ENCODE data around the gene PPP1R14B. TPM values are rescaled to one million over a fixed set of nuclear protein-coding genes. Genes with fewer than 3 reads are reported as not detected.

Gene PPP1R14B
- total and polyA plus RNA-seq, 2 of the 13 experiments (the other 11 are each of a cell fraction or from before 2014, with no cell fraction given): 110 to 148 TPM

DNA sequence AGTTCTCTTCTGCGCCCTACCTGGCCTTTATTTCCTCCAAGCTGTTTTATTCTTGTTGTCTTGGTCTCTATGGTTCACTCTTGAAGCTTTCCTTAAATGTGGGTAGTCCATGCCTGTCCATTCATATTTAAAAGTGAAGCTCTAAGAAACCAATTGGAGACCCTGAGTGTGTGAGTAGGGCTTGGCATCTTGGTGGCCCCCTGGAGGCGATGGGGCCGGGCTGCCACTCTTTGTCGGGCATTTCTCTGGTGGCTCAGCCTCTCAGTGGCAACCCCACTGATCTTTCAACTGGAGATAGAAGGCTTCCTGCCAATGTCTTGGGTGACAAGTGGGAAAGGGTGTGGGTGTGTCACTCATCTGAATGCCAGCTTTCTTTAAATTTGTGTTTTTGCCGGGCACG is 29.9 kb downstream of the PPP1R14B start (continued):
- TF ChIP-seq, protein P1, sequence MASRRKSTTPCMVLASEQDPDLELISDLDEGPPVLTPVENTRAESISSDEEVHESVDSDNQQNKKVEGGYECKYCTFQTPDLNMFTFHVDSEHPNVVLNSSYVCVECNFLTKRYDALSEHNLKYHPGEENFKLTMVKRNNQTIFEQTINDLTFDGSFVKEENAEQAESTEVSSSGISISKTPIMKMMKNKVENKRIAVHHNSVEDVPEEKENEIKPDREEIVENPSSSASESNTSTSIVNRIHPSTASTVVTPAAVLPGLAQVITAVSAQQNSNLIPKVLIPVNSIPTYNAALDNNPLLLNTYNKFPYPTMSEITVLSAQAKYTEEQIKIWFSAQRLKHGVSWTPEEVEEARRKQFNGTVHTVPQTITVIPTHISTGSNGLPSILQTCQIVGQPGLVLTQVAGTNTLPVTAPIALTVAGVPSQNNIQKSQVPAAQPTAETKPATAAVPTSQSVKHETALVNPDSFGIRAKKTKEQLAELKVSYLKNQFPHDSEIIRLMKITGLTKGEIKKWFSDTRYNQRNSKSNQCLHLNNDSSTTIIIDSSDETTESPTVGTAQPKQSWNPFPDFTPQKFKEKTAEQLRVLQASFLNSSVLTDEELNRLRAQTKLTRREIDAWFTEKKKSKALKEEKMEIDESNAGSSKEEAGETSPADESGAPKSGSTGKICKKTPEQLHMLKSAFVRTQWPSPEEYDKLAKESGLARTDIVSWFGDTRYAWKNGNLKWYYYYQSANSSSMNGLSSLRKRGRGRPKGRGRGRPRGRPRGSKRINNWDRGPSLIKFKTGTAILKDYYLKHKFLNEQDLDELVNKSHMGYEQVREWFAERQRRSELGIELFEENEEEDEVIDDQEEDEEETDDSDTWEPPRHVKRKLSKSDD (CRISPR knock-in tag; IDR thresholded peaks at IDR 0.05; ENCODE audit: low read depth): no peak
- TF ChIP-seq, protein P2, sequence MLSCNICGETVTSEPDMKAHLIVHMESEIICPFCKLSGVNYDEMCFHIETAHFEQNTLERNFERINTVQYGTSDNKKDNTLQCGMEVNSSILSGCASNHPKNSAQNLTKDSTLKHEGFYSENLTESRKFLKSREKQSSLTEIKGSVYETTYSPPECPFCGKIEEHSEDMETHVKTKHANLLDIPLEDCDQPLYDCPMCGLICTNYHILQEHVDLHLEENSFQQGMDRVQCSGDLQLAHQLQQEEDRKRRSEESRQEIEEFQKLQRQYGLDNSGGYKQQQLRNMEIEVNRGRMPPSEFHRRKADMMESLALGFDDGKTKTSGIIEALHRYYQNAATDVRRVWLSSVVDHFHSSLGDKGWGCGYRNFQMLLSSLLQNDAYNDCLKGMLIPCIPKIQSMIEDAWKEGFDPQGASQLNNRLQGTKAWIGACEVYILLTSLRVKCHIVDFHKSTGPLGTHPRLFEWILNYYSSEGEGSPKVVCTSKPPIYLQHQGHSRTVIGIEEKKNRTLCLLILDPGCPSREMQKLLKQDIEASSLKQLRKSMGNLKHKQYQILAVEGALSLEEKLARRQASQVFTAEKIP (CRISPR knock-in tag; IDR thresholded peaks at IDR 0.05; ENCODE audit: borderline replicate concordance): no peak
- TF ChIP-seq, protein P3, sequence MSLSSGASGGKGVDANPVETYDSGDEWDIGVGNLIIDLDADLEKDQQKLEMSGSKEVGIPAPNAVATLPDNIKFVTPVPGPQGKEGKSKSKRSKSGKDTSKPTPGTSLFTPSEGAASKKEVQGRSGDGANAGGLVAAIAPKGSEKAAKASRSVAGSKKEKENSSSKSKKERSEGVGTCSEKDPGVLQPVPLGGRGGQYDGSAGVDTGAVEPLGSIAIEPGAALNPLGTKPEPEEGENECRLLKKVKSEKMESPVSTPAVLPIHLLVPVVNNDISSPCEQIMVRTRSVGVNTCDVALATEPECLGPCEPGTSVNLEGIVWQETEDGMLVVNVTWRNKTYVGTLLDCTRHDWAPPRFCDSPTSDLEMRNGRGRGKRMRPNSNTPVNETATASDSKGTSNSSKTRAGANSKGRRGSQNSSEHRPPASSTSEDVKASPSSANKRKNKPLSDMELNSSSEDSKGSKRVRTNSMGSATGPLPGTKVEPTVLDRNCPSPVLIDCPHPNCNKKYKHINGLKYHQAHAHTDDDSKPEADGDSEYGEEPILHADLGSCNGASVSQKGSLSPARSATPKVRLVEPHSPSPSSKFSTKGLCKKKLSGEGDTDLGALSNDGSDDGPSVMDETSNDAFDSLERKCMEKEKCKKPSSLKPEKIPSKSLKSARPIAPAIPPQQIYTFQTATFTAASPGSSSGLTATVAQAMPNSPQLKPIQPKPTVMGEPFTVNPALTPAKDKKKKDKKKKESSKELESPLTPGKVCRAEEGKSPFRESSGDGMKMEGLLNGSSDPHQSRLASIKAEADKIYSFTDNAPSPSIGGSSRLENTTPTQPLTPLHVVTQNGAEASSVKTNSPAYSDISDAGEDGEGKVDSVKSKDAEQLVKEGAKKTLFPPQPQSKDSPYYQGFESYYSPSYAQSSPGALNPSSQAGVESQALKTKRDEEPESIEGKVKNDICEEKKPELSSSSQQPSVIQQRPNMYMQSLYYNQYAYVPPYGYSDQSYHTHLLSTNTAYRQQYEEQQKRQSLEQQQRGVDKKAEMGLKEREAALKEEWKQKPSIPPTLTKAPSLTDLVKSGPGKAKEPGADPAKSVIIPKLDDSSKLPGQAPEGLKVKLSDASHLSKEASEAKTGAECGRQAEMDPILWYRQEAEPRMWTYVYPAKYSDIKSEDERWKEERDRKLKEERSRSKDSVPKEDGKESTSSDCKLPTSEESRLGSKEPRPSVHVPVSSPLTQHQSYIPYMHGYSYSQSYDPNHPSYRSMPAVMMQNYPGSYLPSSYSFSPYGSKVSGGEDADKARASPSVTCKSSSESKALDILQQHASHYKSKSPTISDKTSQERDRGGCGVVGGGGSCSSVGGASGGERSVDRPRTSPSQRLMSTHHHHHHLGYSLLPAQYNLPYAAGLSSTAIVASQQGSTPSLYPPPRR (CRISPR knock-in tag; IDR thresholded peaks at IDR 0.05; ENCODE audit: borderline replicate concordance): no peak
- no peak for TF ChIP-seq ZNF572 (CRISPR knock-in tag; IDR thresholded peaks at IDR 0.05)
- TF ChIP-seq, protein P4, sequence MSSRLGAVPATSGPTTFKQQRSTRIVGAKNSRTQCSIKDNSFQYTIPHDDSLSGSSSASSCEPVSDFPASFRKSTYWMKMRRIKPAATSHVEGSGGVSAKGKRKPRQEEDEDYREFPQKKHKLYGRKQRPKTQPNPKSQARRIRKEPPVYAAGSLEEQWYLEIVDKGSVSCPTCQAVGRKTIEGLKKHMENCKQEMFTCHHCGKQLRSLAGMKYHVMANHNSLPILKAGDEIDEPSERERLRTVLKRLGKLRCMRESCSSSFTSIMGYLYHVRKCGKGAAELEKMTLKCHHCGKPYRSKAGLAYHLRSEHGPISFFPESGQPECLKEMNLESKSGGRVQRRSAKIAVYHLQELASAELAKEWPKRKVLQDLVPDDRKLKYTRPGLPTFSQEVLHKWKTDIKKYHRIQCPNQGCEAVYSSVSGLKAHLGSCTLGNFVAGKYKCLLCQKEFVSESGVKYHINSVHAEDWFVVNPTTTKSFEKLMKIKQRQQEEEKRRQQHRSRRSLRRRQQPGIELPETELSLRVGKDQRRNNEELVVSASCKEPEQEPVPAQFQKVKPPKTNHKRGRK (CRISPR knock-in tag; IDR thresholded peaks at IDR 0.05): no peak
- no peak for TF ChIP-seq AGO1 (IDR thresholded peaks at IDR 0.05; ENCODE audit: low read depth, low read length, poor library complexity, severe bottlenecking)
- TF ChIP-seq, protein P5, sequence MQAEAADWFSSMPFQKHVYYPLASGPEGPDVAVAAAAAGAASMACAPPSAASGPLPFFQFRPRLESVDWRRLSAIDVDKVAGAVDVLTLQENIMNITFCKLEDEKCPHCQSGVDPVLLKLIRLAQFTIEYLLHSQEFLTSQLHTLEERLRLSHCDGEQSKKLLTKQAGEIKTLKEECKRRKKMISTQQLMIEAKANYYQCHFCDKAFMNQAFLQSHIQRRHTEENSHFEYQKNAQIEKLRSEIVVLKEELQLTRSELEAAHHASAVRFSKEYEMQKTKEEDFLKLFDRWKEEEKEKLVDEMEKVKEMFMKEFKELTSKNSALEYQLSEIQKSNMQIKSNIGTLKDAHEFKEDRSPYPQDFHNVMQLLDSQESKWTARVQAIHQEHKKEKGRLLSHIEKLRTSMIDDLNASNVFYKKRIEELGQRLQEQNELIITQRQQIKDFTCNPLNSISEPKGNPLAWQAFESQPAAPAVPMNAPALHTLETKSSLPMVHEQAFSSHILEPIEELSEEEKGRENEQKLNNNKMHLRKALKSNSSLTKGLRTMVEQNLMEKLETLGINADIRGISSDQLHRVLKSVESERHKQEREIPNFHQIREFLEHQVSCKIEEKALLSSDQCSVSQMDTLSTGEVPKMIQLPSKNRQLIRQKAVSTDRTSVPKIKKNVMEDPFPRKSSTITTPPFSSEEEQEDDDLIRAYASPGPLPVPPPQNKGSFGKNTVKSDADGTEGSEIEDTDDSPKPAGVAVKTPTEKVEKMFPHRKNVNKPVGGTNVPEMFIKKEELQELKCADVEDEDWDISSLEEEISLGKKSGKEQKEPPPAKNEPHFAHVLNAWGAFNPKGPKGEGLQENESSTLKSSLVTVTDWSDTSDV (CRISPR knock-in tag; IDR thresholded peaks at IDR 0.05): no peak
- TF ChIP-seq, protein P6, sequence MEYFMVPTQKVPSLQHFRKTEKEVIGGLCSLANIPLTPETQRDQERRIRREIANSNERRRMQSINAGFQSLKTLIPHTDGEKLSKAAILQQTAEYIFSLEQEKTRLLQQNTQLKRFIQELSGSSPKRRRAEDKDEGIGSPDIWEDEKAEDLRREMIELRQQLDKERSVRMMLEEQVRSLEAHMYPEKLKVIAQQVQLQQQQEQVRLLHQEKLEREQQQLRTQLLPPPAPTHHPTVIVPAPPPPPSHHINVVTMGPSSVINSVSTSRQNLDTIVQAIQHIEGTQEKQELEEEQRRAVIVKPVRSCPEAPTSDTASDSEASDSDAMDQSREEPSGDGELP (IDR thresholded peaks at IDR 0.05; ENCODE audit: borderline replicate concordance, low read depth): no peak
- no peak for TF ChIP-seq ZFP62 (CRISPR knock-in tag; IDR thresholded peaks at IDR 0.05)
- TF ChIP-seq, protein P7, sequence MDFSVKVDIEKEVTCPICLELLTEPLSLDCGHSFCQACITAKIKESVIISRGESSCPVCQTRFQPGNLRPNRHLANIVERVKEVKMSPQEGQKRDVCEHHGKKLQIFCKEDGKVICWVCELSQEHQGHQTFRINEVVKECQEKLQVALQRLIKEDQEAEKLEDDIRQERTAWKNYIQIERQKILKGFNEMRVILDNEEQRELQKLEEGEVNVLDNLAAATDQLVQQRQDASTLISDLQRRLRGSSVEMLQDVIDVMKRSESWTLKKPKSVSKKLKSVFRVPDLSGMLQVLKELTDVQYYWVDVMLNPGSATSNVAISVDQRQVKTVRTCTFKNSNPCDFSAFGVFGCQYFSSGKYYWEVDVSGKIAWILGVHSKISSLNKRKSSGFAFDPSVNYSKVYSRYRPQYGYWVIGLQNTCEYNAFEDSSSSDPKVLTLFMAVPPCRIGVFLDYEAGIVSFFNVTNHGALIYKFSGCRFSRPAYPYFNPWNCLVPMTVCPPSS (IDR thresholded peaks at IDR 0.05): no peak

Measured in HepG2 (cell line).